Right ventricle myocardium inferior (tissue), 1 donor: ENCODE data around the gene CYP51A1. TPM values are rescaled to one million over a fixed set of nuclear protein-coding genes. Genes with fewer than 3 reads are reported as not detected.
"Not testable (repeated sequence)": the region's sequence is repeated elsewhere in the genome, so short reads cannot be mapped to it uniquely, and the experiment has no call there.

ENCODE experiments used
- ATAC-seq: fragments of 200-7000 bp; cut with Tn5 transposase; one replicate; pipeline ENCODE4 v1.9.1; 2020; ENCODE audit warnings: mild to moderate bottlenecking, moderate library complexity
- DNase-seq: peaks from one replicate; pipeline ENCODE4 v3.0.0; 2021; ENCODE audit errors: missing footprints
- intact Hi-C: fragments of 100-400 bp; cut with DNase I; formaldehyde crosslinking; loops from one replicate; pipeline ENCODE4 v1.11.0; 2022
- total RNA-seq: library from RNA; stranded (reverse); fragmentation: NEBNext Ultra II Directional; extraction: Animal tissue kit (Norgen Biotek cat#: 25700); gene quantifications from one replicate; pipeline ENCODE4 v1.2.1, GENCODE V29; 2021
- donor health status: DM: no; HTN: yes; CAD: no; lungs with severe emphysema.

The CYP51A1 gene
- total RNA-seq, 1 donor from 2014 or later: 19.3 TPM

- intact Hi-C loops: loop anchor here (1.0 to 10.0 kb wide), 2 partner anchors 249 to 313 kb away; partner anchors contain the start of genes GATAD1 and MTERF1
- DNase-seq: peak; percentile 87
- peak; percentile 58 for ATAC-seq
Measured at GRCh38 chr7:92133737-92134270, 473 bp downstream of the CYP51A1 start.

GRCh38 chr7:92133133-92133736 is 1.0 kb downstream of the CYP51A1 start:
- peak; percentile 4 for ATAC-seq
- intact Hi-C loops: loop anchor here (10.0 kb wide), 1 partner anchor 248 kb away; the partner anchor contains the start of gene MTERF1
- peak; percentile 32 for DNase-seq

- DNase-seq (no peak), ATAC-seq (no peak)
- intact Hi-C loops: loop anchor here (10.0 kb wide), 1 partner anchor 247 kb away; the partner anchor contains the start of gene MTERF1
Measured at GRCh38 chr7:92131764-92132330, 2.4 kb downstream of the CYP51A1 start.

- intact Hi-C loops: loop anchor here (10.0 kb wide), 1 partner anchor 246 kb away; the partner anchor contains the start of gene MTERF1
- ATAC-seq (no peak), DNase-seq (no peak)
Measured at GRCh38 chr7:92131093-92131492, 3.2 kb downstream of the CYP51A1 start.

GRCh38 chr7:92121681-92122080 is 12.6 kb downstream of the CYP51A1 start:
- DNase-seq: no peak
- intact Hi-C loops: no loop called here
- ATAC-seq: no peak

GRCh38 chr7:92119213-92119759 is 15.0 kb downstream of the CYP51A1 start:
- no peak for DNase-seq
- intact Hi-C loops: no loop called here
- ATAC-seq: no peak

- intact Hi-C loops: no loop called here
- DNase-seq: no peak
Measured at GRCh38 chr7:92116949-92117348, 17.3 kb downstream of the CYP51A1 start.

GRCh38 chr7:92115821-92116220 is 18.5 kb downstream of the CYP51A1 start:
- ATAC-seq (no peak), DNase-seq (no peak)
- intact Hi-C loops: no loop called here

More at GRCh38 chr7:92116949-92117348, 17.3 kb downstream of the CYP51A1 start:
- ATAC-seq: no peak

GRCh38 chr7:92110857-92111256 is 23.4 kb downstream of the CYP51A1 start:
- DNase-seq (no peak), ATAC-seq (no peak)
- intact Hi-C loops: no loop called here

GRCh38 chr7:92108821-92109220 is 25.5 kb downstream of the CYP51A1 start:
- ATAC-seq (no peak), DNase-seq (no peak)
- intact Hi-C loops: loop anchor here (10.0 kb wide), 1 partner anchor 116 kb away; no protein-coding TSS in a partner anchor

- not testable (repeated sequence) for ATAC-seq, DNase-seq
- intact Hi-C loops: loop anchor here (10.0 kb wide), 1 partner anchor 122 kb away; no protein-coding TSS in a partner anchor
Measured at GRCh38 chr7:92102862-92103261, 31.4 kb downstream of the CYP51A1 start.

GRCh38 chr7:92100534-92100933 is 33.7 kb downstream of the CYP51A1 start:
- ATAC-seq (no peak), DNase-seq (no peak)
- intact Hi-C loops: loop anchor here (10.0 kb wide), 1 partner anchor 124 kb away; no protein-coding TSS in a partner anchor

- DNase-seq: no peak
- intact Hi-C loops: no loop called here
- no peak for ATAC-seq
Measured at GRCh38 chr7:92095380-92095779, 38.9 kb downstream of the CYP51A1 start.

- intact Hi-C loops: no loop called here
- DNase-seq: no peak
- ATAC-seq: no peak
Measured at GRCh38 chr7:92092210-92092609, 42.1 kb downstream of the CYP51A1 start.

GRCh38 chr7:92088266-92088665 is 46.0 kb downstream of the CYP51A1 start:
- no peak for ATAC-seq
- intact Hi-C loops: no loop called here
- no peak for DNase-seq

GRCh38 chr7:92083922-92084321 is 50.4 kb downstream of the CYP51A1 start:
- intact Hi-C loops, ATAC-seq, DNase-seq: not testable (repeated sequence)

GRCh38 chr7:92076509-92076908 is 57.8 kb downstream of the CYP51A1 start:
- DNase-seq (no peak), ATAC-seq (no peak)
- intact Hi-C loops: no loop called here

GRCh38 chr7:92075455-92076158 is 58.7 kb downstream of the CYP51A1 start:
- DNase-seq (no peak), ATAC-seq (no peak)
- intact Hi-C loops: no loop called here

GRCh38 chr7:92072708-92073107 is 61.6 kb downstream of the CYP51A1 start:
- ATAC-seq (no peak), DNase-seq (no peak)
- intact Hi-C loops: no loop called here
